Head of caudate nucleus (tissue), 42 donors: Measurements from ENCODE around the gene SPOUT1.
"Not testable (repeated sequence)": the region's sequence is repeated elsewhere in the genome, so short reads cannot be mapped to it uniquely, and the experiment has no call there.

Experiments
- DNase-seq, 42 donors: peaks; one replicate each; pipeline versions ENCODE4 v3.0.0 to v3.0.0-alpha.2; 2020 to 2021; ENCODE audit warnings: mixed read lengths in 7 of 42
- intact Hi-C: fragments of 100-400 bp; cut with DNase I; formaldehyde crosslinking; loops from one replicate; pipeline ENCODE4 v1.15.0; 2022

Gene SPOUT1

GRCh38 chr9:128819716-128820664, 9.6 kb downstream of the SPOUT1 start:
- peak; percentile 30 to 87 (median 70) for DNase-seq
- intact Hi-C loops: loop anchor here (2.0 kb wide), 1 partner anchor 47 kb away; no protein-coding TSS in a partner anchor

DNA sequence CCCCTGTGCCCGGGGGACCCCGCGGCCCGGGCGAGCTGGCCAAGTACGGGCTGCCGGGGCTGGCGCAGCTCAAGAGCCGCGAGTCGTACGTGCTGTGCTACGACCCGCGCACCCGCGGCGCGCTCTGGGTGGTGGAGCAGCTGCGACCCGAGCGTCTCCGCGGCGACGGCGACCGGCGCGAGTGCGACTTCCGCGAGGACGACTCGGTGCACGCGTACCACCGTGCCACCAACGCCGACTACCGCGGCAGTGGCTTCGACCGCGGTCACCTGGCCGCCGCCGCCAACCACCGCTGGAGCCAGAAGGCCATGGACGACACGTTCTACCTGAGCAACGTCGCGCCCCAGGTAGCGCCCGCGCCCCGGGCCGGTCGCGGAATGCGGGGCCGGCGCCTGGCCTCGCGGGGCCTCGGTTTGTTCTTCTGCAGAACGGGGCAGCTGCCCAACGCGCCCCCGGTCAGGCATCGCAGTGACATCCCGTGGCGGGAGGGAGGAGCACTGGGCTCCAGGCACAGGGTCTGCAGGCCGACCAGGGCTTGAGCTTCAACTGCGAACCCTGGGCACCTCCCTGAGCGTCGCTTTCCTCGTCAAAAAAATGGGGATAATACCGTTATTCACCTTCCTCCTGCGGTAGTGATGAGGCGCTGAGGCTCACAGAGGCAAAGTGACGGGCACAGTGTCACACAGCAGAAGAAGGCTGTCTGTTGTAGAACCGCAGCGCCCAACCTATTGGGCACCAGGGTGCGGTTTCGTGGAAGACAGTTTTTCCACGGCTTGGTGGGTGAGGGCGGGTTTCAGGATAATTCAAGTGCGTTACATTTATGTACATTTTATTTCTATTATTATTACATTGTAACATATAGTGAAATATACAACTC, 10.5 kb downstream of the SPOUT1 start:
- DNase-seq: peak in 41 of 42 donors; percentile 21 to 78 (median 60)
- intact Hi-C loops: loop anchor here (2.0 kb wide), 1 partner anchor 46 kb away; no protein-coding TSS in a partner anchor

DNA sequence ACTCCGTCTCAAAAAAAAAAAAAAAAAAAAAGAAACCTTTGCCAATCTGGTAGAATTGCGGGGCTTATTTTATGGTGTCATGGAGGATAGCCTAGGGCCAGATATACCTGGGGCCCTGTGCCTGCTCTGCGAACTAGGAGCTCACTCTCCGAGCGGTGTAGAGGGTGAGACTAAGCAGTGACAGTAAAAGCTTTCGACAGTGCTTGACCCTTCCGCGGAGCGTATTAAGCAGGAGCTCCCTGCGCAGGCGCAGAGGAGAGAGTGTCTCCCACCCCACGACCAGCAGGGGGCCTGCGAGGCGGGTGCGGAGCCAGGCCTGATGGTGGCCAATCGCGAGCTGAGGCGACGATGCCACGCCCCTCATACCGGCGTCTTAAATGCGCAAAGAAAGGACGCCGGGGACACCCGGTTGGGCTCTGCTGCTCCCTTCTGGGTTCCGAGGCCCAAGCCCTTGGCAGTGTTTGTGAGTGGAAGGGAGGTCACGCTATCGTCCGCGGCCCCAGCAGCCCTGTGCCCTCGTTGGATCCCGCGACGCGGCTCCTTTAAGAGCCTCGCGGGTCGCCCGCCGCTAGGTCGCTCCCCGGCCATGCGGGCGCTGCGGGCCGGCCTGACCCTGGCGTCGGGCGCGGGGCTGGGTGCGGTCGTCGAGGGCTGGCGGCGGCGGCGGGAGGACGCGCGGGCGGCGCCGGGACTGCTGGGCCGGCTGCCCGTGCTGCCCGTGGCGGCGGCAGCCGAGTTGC, 11.3 kb downstream of the SPOUT1 start, which contains the start of gene ENDOG:
ENDOG (plus strand) TSS at position 402 of the 740 bp plus-strand sequence; CDS start at position 587, 185 bp downstream.
- intact Hi-C loops: loop anchor here (2.0 kb wide), 1 partner anchor 45 kb away; no protein-coding TSS in a partner anchor
- DNase-seq: peak; percentile 96 to 99 (median 98)

GRCh38 chr9:128810873-128811272, 18.7 kb downstream of the SPOUT1 start:
- intact Hi-C loops: no loop called here
- no peak for DNase-seq

- intact Hi-C loops: no loop called here
- no peak for DNase-seq
Observed at GRCh38 chr9:128809831-128810230, 19.8 kb downstream of the SPOUT1 start.

DNA sequence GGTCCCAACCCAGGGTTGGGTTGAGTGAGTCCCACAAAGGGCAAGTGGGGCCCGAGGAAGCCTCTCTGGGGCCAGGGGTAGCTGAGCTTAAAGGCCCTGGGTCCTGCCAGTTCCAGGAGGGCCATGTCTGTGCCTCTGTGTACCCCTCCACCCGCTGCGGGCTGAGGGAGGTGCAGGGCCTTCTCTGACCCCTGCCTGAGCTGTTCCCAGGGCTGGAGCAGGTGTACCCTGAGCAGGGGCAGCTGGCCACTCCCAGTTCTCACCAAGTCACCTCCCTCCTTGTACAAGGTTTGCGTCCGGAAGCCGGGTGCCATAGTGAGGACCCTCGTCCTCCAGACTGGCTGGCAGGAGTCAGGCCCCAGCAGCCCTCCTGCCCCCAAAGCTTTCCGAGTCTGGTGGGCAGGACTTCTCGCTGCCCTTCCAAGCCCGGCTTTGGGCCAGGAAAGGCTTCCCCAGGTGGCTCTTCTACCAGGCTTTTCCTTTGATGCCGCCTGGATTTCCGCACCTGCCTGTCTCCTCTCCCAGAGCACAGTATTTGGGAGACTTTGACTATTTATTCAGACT, 20.5 kb downstream of the SPOUT1 start:
- intact Hi-C loops: no loop called here
- DNase-seq: no peak

DNA sequence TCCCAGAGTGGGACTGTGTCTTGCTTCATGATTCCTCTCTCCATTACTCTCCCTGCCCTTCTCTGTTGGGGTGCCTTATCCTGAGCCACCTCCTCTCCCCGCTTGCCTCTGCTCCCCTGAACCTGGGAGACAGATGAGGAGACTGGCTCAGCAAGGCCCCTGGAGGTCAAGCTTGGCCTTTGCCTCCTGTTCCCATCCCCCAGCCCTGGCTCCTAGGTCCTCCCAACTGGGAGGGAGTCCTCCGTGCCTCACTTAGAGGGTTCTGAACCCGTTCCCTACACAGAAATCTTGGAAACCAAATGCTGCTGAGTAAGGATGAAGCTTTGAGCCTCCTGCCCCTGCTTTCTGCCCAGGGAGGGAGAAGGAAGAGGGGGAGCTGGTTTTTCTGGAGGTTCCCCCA, 21.1 kb downstream of the SPOUT1 start:
- intact Hi-C loops: no loop called here

GRCh38 chr9:128807827-128808226, 21.8 kb downstream of the SPOUT1 start:
- intact Hi-C loops: no loop called here
- DNase-seq: no peak

More for the DNA sequence above, 21.1 kb downstream of the SPOUT1 start:
- DNase-seq: no peak

GRCh38 chr9:128805661-128806060, 23.9 kb downstream of the SPOUT1 start:
- peak in 41 of 42 donors; percentile 27 to 85 (median 66) for DNase-seq
- intact Hi-C loops: no loop called here

DNA sequence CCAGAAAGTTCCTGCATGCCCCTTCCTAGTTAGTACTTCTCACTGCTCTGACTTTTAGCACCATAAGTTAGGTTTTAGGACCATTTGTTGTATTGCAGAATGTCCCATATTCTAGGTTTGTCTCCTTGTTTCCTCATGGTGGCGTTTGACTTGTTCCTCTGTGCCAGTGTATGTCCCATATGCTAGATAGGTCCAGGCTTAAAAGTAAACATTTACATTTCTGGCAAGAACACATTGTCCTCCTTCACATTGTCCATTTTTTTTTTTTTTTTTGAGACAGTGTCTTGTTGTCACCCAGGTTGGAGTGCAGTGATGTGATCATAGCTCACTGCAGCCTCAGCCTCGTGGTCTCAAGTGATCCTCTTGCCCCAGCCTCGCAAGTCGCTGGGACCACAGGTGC, 27.1 kb downstream of the SPOUT1 start:
- intact Hi-C loops: no loop called here
- no peak for DNase-seq

- intact Hi-C loops: no loop called here
- no peak for DNase-seq
Observed at GRCh38 chr9:128800061-128800460, 29.5 kb downstream of the SPOUT1 start.

DNA sequence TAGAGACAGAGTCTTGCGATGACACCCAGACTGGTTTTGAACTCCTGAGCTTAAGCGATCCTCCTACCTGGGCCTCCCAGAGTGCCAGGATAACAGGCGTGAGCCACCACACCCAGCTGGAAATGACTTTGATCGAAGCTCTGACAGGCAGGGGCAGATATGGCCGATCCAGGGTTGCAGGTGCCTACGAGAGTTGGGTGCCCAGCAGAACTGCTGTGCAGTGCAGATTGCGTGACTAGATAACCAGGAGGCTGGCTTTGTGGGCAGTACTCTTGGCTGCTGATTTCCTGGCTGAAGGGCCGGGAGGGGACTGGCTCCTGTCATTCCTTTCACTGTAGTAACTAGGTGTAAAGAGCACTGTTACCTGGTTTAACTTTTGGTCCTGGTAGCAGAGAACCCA, 30.7 kb downstream of the SPOUT1 start:
- intact Hi-C loops: no loop called here
- DNase-seq: no peak

GRCh38 chr9:128794961-128795360, 34.6 kb downstream of the SPOUT1 start:
- DNase-seq, intact Hi-C loops: not testable (repeated sequence)

DNA sequence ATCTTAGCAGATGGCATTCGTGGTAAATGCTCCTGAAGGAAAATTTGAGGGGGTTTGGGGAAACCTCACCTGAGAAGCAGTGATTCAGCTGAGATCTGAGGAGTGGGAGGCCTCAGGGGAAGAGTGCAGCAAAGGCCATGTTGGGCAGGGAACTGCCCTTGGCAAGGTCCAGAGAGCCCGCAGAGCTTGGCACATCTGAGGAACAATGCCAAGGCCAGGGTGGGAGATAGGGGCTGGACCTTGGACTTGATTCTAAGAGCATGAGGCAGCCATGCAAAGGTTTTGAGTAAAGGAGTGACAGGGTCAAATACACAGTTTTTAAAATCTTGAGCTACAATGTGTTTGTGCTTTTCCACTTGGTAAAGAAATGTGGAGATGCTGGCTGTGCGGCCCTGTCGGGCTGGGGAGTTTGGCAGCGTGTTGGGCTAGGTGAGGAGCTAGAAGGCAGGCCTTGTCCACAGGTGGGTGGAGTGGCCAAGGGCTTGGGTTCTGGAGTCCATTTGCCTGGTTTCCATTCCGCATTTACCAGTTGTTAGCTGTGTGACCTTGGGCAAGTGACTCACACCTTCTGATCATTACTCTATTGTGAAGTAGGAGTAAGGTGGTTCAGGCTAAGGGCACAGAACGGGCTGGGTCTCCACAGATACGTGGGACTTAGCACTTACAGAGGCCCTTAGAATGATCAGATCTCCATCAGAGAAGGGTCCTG, 36.5 kb downstream of the SPOUT1 start:
- intact Hi-C loops: no loop called here
- no peak for DNase-seq

DNA sequence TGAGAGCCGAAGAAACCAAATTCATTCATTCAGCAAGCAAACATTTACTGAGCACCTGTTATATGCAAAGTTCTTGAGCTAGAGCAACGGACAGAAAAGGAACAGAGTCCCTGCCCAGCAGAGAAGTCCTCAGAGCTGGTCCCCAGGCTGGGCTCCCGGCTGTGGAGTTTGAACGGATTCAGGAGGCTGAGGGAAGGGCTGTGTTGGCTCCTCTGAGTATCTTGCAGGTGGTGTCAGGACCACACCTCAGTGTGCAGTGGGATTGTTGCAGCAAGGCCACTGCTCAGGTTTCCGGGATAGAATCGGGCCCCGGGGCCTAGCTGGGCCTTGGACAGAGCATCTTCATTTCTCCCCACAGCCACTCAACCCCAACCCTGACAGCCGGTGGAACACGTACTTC, 37.5 kb downstream of the SPOUT1 start:
- DNase-seq: no peak
- intact Hi-C loops: no loop called here

DNA sequence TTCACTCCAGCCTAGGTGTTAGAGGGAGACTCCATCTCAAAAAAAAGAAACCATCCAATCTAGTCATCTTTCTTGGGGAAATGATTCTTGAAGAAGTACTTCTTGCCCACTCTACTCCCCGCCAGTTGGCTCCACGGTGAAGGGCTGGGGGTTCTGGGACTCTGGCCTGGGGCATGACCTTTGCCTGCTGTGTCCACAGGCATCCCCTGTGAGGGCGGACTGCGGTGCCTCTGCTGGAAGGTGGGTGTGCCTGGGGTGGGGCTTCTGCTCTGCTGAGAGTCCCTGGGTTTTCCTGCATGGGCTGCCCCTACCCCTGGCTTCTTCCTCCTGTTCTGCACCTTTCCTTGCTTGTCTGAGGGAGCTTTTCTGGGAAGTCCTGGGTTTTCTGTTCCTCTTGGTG, 39.1 kb downstream of the SPOUT1 start:
- intact Hi-C loops: no loop called here
- no peak for DNase-seq

DNA sequence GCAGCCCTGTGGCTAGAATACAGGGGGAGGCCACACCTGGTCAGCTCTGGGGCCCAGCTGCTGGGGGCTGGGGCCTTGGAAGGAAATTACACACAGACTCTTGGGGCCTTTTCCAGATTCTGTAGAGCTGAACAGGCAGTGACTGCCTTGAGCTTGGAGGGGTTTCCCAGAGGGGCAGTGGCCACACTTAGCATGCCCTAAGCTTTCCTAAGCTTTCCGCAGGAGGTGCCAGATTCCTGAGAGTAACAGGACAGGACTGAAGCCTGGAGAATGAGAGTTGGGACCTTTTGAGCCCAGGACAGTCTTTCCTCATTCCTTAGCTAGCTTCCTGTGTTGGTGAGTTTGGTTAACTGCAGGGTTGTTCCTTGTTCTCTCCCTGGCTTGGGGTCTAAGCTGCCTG, 41.1 kb downstream of the SPOUT1 start:
- intact Hi-C loops: no loop called here
- no peak for DNase-seq

- peak in 24 of 42 donors; percentile 19 to 70 (median 39) for DNase-seq
- intact Hi-C loops: no loop called here
Observed at GRCh38 chr9:128787659-128788058, 41.9 kb downstream of the SPOUT1 start.
